GM19023 (cell line): ENCODE data around the gene ABI3.
A peak's percentile ranks its signal among the peaks of the same experiment; 100 is the strongest.
"Not testable (repeated sequence)": the region's sequence is repeated elsewhere in the genome, so short reads cannot be mapped to it uniquely, and the experiment has no call there.

Source experiments
- ATAC-seq: cut with Tn5 transposase; IDR thresholded peaks from one replicate; pipeline ENCODE4 v1.9.1; 2021; ENCODE audit warnings: mild to moderate bottlenecking, moderate library complexity; ENCODE audit not compliant: unreplicated experiment

Gene ABI3, protein sequence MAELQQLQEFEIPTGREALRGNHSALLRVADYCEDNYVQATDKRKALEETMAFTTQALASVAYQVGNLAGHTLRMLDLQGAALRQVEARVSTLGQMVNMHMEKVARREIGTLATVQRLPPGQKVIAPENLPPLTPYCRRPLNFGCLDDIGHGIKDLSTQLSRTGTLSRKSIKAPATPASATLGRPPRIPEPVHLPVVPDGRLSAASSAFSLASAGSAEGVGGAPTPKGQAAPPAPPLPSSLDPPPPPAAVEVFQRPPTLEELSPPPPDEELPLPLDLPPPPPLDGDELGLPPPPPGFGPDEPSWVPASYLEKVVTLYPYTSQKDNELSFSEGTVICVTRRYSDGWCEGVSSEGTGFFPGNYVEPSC

DNA sequence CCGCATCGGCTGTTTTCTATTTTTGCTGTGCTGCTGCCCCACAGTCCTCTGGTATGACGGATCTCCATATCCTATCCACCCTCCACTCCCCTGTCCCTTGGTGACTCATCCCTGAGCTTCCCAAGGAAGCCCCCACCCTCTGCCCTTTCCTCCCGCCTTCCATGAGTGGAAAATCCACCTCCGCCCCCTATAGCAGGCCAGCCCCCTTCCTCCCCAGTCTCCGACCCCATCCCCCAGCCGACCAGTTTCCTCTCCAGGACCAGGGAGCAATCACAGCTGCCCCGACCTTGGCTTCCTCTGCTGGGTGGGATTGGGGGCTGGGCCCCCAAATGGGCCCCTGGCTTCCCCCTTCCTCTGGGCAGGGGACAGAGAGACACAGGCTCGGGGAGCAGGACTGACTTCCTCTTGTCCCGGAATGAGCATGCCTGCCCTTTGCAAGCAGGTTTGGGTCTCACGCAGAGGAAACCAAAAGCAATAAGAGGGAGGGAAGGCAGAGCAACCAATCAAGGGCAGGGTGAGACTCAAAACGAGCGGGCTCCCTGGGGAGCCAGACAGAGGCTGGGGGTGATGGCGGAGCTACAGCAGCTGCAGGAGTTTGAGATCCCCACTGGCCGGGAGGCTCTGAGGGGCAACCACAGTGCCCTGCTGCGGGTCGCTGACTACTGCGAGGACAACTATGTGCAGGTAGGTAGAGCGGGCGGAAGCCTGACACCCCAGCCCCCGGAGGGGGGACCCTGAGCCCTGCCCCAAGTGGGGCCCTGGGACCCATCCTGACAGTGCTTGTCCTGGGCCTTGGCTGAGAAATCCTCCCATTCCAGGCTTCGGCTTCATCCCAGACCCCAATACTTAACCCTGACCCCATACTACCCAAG lies at the start of gene ABI3, which contains the start of gene GNGT2:
Gene ABI3 (plus strand): TSS at position 550 of the 872 bp plus-strand sequence. CDS start 18 bp downstream, at position 568.
Gene GNGT2 (minus strand): TSS at position 417 of the 872 bp plus-strand sequence. CDS start 3,152 bp downstream, outside the sequence.
- ATAC-seq = peak; percentile 91

DNA sequence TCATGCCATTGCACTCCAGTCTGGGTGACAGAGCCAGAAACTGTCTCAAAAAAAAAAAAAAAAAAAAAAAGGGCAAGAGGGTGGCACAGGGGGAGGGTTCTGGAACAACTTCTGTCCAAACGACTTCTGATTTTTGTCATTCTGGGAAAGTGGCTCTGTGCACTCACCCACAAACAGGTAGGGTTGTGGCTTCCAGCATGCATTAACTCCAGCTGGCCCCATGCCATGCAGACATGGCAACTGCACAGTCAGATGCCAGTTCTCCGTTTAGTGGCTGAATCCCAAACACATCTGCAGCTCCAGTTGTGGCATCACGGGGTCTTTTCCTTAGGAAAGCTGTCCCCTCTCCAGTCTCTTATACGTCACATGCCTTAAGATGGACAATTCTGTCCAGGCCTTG lies 47.6 kb upstream of the ABI3 start:
- no peak for ATAC-seq

DNA sequence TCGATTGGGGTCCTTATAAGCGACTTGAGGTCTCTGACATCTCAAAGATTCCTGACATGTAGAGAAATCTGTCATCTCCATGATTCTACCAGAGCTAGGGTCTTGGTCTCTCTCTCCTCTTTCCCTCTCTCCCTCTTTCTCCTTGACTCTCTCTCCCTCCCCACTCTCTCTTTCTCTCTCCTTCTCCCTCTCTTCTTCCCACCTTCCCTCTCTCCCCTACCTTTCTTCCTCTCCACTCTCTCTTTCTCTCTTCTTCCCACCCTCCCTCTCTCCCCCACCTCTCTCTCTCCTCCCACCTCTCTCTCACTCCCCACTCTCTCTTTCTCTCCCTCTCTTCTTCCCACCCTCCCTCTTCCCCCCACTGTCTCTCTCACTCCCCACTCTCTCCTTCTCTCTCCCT lies 45.4 kb upstream of the ABI3 start:
- ATAC-seq = no peak

DNA sequence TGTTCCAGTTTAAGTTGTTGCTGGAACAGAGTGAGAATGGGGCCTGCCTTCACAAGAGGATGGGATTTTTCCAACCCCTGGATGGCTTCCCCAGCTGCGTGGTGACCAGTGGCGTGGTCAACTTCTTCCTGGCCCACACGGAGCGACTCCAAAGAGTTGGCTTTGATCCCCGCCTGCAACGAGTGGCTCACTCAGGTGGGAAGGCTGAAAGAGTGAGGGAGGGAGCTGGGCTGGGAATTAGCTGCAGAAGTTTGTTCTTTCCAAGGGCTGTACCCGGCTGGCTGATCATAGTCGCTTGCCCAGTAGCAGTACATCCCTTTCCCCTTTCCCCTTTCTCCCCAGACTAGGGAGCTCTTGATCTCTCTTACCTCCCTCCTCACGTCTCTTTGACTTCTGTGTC lies 41.8 kb upstream of the ABI3 start:
- no peak for ATAC-seq

DNA sequence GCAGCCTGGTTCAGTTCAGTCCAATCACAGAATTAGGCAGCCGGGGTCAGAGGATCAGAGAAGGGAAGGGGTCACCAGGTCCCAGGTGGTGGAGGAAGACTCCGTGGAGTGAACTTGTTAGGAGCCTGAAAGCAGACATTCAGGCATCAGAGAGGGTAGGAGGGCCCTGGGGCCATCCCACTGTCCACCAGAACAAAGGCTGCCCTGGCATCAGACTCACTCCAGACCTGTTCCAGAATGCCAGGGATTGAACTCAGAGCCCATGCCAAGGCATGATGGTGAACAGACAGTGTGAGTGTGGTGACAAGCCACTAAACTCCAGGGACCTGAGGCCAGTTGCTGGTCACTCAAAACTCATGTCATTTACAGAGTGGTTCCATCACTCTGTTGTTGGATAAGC lies 40.3 kb upstream of the ABI3 start:
- ATAC-seq = no peak

DNA sequence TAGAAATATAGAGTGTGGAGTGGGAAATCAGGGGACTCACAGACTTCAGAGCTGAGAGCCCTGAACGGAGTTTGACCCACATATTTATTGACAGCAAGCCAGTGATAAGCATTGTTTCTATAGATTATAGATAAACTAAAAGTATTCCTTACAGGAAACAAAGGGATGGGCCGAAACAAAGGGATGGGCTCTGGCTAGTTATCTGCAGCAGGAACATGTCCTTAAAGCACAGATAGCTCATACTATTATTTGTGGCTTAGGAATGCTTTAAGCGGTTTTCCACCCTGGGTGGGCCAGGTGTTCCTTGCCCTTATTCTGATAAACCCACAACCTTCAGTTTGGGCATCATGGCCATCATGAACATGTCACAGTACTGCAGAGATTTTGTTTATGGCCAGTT lies 39.8 kb upstream of the ABI3 start:
- not testable (repeated sequence) for ATAC-seq

DNA sequence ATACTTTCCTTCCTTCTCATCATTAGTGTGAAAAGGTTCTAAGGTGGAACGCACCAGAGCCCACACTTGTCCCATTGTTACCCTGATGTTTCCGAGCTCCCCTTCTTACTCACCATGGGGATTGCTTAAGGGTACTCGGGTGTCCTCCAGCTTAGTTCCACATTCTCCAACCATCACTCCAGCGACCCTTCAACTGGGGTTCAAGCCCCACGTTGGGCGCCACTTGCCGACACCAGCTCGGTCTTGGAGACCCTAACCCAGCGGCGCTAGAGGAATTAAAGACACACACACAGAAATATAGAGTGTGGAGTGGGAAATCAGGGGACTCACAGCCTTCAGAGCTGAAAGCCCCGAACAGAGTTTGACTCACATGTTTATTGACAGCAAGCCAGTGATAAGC lies 34.5 kb upstream of the ABI3 start:
- not testable (repeated sequence) for ATAC-seq

DNA sequence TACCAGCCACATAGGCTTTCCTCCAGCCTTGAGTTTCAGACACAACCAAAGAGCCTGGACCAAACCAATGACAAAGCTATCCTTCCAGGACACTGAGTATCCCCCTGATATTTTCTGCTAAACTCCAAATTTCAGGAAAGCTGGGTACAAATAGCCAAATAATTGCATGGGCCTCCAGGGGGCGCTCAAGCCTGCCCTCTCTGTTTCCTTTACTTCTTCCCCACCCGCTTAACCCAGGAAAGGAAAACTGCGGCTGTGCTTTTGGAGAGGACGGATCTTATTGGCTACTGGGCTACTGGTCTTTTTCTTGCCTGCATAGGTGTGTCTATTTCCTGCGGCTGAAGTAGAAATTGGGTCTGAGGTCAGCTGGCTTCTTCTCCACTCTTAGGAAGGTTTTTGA lies 30.2 kb upstream of the ABI3 start:
- no peak for ATAC-seq

DNA sequence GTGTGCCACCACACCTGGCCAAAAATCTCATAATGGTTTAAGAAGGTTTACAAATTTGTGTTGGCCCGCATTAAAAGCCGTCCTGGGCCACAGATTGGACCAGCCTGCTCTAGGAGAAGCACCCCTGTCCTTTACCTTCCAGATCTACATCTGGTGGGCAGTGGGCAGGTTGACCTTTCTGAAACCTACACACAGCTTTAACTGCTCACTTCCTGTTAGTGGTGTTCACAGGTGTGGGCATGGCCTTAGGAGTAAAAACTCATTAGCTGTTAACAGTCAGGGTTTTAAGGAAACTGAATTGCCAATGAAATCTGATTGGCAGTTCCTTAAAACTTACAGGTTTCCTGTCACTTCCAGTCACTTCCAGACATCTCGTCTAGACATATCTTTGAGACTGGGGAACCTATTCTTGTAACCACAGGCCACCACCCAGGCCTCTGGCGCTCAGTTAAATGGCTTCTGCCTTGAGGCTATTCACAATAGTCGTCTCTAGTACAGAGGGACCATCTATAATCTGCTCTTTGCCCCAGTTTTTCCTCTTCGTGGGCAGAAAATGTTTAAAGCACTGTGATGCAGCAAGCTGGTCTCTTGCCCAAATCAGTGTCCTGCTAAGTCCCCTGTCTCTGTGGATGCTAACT lies 29.4 kb upstream of the ABI3 start:
- ATAC-seq = no peak

DNA sequence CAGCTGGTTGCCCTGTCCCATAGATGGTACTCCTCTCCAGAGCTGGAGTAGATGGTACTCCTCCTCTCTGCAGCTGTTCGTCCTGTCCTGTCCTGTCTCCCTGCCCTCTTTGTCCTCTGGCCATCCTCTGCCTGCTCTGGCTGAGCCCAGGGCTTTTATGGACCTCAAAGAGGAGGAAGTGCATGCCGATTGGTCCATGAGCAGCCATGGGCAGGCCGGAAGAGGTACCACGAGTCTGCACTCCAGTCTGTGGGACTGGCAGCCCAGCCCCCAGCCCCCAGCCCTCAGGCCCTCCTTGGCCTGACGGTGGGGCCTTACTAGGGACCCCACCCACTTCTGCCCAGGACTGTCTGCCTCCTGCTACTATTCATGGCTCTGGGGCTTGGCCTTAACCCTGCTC lies 27.2 kb upstream of the ABI3 start:
- ATAC-seq = no peak

DNA sequence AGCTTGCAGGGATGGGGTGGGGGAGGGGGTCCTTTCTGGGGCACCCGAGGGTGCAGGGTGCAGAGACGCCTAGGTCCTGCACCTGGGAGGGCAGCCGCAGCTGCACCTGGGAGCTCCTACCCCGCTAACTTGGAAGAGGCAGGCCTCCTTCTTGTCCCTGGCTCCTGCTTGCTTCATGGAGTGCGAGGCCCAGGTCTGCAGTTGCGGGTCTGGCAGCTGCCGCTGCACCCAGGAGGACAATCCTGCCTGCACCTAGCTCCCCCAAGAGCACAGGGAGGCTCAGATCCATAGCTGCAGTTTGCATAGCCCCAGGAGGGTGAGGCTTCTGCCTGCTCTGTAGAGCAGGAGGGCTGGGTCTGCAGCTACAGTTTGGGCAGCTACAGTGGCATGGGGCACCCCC lies 26.7 kb upstream of the ABI3 start:
- ATAC-seq = no peak

DNA sequence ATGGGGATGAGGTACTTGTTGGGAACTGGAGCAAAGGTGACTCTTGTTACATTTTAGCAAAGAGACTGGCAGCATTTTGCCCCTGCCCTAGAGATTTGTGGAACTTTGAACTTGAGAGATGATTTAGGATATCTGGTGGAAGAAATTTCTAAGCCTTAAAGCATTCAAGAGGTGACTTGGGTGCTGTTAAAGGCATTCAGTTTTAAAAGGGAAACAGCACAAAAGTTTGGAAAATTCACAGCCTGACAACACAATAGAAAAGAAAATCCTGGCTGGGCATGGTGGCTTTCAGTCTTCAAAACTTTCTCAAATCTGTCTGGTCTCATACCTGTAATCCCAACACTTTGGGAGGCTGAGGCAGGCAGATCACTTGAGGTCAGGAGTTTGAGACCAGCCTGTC lies 26.0 kb upstream of the ABI3 start:
- ATAC-seq = not testable (repeated sequence)

DNA sequence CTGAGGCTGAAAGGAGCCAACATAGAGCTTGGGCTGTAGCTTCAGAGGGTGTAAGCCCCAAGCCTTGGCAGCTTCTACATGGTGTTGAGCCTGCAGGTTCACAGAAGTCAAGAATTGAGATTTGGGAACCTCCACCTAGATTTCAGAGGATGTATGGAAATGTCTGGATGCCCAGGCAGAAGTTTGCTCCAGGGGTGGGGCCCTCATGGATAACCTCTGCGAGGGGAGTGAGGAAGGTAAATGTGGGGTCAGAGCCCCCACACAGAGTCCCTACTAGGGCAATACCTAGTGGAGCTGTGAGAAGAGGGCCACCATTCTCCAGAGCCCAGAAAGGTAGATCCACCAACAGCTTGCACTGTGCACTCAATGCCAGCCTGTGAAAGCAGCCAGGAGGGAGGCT lies 25.1 kb upstream of the ABI3 start:
- not testable (repeated sequence) for ATAC-seq

DNA sequence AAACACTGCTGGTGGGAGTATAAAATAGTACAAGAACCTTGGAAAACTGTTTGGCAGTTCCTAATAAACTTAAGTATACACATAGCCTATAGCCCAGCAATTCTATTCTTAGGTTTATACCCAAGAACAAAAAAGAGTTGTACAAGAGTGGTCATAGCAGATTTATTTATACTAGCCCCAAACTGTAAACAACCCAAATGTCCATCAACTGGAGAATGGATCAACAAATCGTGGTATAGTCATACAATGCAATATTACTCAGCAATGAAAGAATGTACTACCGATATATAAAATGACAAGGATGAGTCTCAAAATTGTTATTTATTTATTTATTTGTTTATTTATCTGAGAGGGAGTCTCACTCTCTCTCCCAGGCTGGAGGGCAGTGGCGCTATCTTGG lies 23.2 kb upstream of the ABI3 start:
- ATAC-seq = no peak

DNA sequence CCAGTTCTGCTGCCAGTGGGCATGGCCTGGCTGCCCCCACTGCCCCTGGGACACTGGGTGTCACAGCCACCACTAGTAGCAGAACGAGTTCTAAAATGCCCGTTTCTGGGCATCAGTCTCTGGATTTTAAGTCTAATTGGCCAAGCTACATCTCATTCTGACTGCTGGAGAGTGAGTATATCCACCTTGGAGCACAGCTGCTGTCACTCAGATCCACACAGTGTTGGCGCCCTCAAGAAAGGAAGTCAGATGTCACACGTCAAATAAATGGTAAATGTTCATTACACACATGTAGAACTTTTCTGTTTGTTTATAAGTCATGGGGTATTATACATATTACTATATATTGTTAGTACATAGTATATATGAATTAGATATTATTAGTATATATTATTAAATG lies 19.6 kb upstream of the ABI3 start:
- no peak for ATAC-seq

DNA sequence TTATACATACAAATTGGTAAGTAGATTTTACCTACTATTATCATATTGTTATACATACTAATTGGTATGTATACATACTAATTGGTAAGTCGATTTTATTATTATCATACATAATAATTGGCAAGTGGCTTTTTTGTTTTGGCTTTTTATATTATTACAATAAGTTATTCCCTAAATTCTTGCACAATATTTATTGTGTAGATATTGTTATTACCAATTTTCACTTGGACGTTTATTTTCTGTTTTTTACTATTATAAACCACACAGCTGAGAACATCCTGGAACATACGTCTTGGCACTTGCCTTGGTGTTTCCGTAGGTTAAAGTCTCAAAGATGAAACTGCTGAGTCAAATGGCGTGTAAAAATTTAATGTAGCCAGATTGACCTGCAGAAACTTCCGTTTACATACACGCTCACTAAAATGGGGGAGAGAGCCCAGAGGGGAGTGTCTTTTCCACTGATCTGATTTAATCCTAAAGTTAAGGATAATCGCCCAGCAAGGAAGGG lies 19.0 kb upstream of the ABI3 start:
- peak; percentile 0 for ATAC-seq

DNA sequence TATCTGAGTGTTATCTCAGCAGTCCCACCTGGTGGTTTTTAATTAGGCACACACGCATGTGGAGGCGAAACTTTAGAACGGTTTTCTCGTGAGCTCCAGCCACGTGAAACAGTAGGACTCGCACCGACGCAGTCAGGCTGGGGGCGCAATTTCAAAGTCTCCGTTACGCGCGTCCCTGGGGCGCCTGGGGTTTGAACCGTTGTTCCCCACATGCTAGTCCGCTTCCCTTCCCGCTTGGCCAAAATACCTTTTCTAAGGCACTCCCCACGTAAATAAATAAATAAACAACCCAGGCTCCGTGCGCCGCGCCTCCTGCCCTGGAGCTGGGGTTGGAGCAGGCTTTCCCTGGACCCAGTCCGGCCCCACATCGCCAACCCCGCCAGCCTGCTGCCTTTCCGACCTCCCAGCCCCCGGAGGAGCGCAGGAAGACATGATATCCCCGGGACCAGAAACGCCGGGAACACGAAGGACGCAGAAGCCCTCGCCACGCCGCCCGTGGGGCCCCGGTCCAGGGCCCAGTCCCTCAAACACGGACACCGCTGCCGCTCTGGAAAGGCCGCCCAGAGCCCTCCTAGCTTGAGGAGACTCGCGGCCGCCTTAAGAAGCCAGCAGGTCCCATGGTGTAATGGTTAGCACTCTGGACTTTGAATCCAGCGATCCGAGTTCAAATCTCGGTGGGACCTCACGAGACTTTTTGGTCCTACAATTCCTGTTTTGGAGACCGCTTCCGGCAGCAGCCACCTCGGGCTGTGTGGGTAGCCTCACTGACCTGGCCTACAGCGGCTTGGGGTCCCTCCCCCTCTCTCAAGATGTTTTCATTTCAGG lies 18.4 kb upstream of the ABI3 start:
- peak; percentile 57 for ATAC-seq

DNA sequence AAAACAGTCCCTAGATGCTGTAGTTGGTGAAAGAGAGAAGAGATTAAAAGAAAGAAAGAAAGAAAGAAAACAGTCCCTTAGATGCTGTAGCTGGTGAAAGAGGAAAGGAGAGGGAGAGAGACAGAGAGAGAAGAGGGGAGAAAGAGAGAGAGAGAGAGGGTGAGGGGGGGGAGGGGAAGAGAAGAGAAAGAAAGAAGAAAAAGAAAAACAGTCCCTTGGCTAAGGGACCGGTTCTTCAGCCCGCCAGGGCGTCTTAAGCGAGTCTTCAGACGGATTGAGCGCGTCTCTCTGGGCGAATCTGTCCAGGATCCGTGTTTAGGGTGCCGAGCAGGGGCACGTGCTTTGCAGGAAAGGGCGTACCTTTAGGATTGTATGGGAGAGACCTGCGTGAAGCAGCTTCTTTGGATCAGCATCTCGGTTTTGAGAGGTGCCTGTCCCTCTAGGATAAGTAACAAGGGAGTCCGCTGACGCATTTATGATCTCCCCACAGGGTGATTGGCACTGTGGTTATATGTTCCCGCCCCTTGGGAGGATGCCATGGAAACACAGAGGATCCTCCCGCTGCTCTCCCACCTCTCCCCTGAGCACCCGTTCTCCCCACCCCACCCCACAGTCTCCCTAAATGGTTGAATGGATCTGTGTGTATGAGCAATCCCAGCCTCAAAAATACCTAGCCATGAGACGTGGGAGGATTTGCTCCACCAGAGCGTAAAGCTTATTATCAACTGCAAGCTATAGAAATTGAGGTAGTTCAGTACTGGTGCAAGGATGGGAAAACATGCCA lies 16.8 kb upstream of the ABI3 start:
- ATAC-seq = no peak

DNA sequence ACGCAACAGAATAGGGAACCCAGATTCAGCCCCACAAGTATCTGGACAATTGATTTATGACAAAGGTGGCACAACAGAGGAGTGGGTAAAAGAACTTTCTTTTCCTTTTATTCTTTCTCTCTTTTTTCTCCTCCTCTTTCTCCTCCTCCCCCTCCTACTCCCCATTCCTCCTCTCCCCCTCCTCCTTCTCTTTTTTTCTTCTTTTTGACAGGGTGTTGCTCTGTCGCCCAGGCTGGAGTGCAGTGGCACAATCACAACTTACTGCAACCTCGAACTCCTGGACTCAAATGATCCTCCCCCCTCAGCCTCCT lies 16.3 kb upstream of the ABI3 start:
- no peak for ATAC-seq

DNA sequence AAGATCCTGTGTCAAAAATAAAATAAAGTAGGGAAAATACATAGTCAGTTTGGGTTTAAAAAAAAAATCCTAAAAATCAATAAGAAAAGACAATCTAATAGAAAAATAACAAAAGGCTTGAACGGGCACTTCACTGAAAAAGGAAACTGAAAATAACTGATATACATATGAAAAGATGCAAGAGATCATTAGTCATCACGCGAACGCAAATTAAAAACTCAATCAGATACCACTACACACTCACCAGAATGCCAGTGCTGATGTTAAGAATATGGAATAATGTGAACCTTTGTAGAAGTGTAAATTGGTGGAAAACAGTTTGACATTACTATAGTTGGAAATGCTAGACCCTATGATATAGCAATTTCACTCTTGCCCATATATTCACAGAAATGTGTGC lies 14.8 kb upstream of the ABI3 start:
- no peak for ATAC-seq
